HepG2 (cell line): ENCODE data around the gene SFXN2. TPM values are rescaled to one million over a fixed set of nuclear protein-coding genes. Genes with fewer than 3 reads are reported as not detected.
A peak's percentile ranks its signal among the peaks of the same experiment; 100 is the strongest.

ENCODE experiments used
- ATF7 ChIP-seq, 2 experiments: fragments of 450-650 bp in 1 of 2; sonication (generic) in 1 of 2; formaldehyde crosslinking in 1 of 2; IDR thresholded peaks; 2 replicates each; pipeline versions ENCODE4 v1.4.0 to v1.6.1; 2016 to 2020; ENCODE audit warnings: antibody characterized with exemption in 1 of 2, mild to moderate bottlenecking in 1 of 2, missing genetic modification reagents in 1 of 2
- CCDC6 ChIP-seq: sonication (generic); formaldehyde crosslinking; IDR thresholded peaks from 2 replicates; pipeline ENCODE4 v1.8.1; 2022; ENCODE audit warnings: mild to moderate bottlenecking, missing genetic modification reagents, moderate library complexity
- EEA1 ChIP-seq: sonication (generic); formaldehyde crosslinking; IDR thresholded peaks from 2 replicates; pipeline ENCODE4 v1.5.1; 2020; ENCODE audit warnings: mild to moderate bottlenecking, missing genetic modification reagents, borderline replicate concordance
- ETV5 ChIP-seq: IDR thresholded peaks from 2 replicates; pipeline ENCODE4 v1.6.1; 2018; ENCODE audit warnings: missing biosample characterization, missing genetic modification reagents, inconsistent platforms, borderline replicate concordance
- FOXK1 ChIP-seq: sonication (generic); formaldehyde crosslinking; IDR thresholded peaks from 2 replicates; pipeline ENCODE4 v1.4.0; 2020; ENCODE audit warnings: low read depth, missing genetic modification reagents, borderline replicate concordance
- MLX ChIP-seq: IDR thresholded peaks from 2 replicates; pipeline ENCODE4 v1.6.1; 2016
- MYC ChIP-seq: sonication (generic); formaldehyde crosslinking; IDR thresholded peaks from 2 replicates; pipeline ENCODE4 v1.9.0; 2021; ENCODE audit warnings: missing genetic modification reagents, borderline replicate concordance
- PCBP1 ChIP-seq: fragments of 200-400 bp; formaldehyde crosslinking; IDR thresholded peaks from 2 replicates; pipeline ENCODE4 v1.6.1; 2017; ENCODE audit warnings: mild to moderate bottlenecking, low read depth, low read length, borderline replicate concordance
- RFX3 ChIP-seq: IDR thresholded peaks from 2 replicates; pipeline ENCODE4 v1.6.1; 2016; ENCODE audit warnings: missing biosample characterization, missing genetic modification reagents
- SSRP1 ChIP-seq: IDR thresholded peaks from 2 replicates; pipeline ENCODE4 v1.6.1; 2016; ENCODE audit warnings: control low read depth
- TAF1 ChIP-seq: sonication (generic); formaldehyde crosslinking; IDR thresholded peaks from 2 replicates; pipeline ENCODE4 v1.4.0; 2020; ENCODE audit warnings: missing genetic modification reagents
- ZHX1 ChIP-seq: sonication (generic); formaldehyde crosslinking; IDR thresholded peaks from 2 replicates; pipeline ENCODE4 v1.8.1; 2022; ENCODE audit warnings: low read depth, mild to moderate bottlenecking, missing genetic modification reagents
- ZNF205 ChIP-seq: IDR thresholded peaks from 2 replicates; pipeline ENCODE4 v1.6.1; 2018; ENCODE audit warnings: missing biosample characterization, missing genetic modification reagents
- ZNF224 ChIP-seq: sonication (generic); formaldehyde crosslinking; IDR thresholded peaks from 2 replicates; pipeline ENCODE4 v1.5.0; 2020; ENCODE audit warnings: mild to moderate bottlenecking, missing genetic modification reagents
- ZNF256 ChIP-seq: sonication (generic); formaldehyde crosslinking; conservative IDR thresholded peaks from 2 replicates; pipeline ENCODE4 v1.4.0; 2020; ENCODE audit warnings: missing genetic modification reagents
- ZNF556 ChIP-seq: sonication (generic); formaldehyde crosslinking; IDR thresholded peaks from 2 replicates; pipeline ENCODE4 v1.4.0; 2020; ENCODE audit warnings: mild to moderate bottlenecking, missing genetic modification reagents, borderline replicate concordance
- ZNF780A ChIP-seq: sonication (generic); formaldehyde crosslinking; IDR thresholded peaks from 2 replicates; pipeline ENCODE4 v1.8.0; 2022; ENCODE audit warnings: mild to moderate bottlenecking, missing genetic modification reagents, moderate library complexity
- ZNF788 ChIP-seq: sonication (generic); formaldehyde crosslinking; IDR thresholded peaks from 2 replicates; pipeline ENCODE4 v1.5.0; 2020; ENCODE audit warnings: mild to moderate bottlenecking, missing genetic modification reagents, borderline replicate concordance
- ZNF792 ChIP-seq: IDR thresholded peaks from 2 replicates; pipeline ENCODE4 v1.6.1; 2016
- polyA plus RNA-seq, 8 experiments: library from polyadenylated mRNA; depleted of rRNA in 3 of 8; stranded (reverse) in 7 of 8; unstranded in 1 of 8; fragments of >200 nt; fragmentation: Illumina TruSeq in 4 of 8; extraction: Trizol in 4 of 8; gene quantifications; 2 replicates each; pipeline versions ENCODE4 v1.2.1 to v1.2.3, GENCODE V29; 2011 to 2016; ENCODE audit warnings: low read depth in 4 of 8, missing spikeins in 1 of 8, mixed read lengths in 1 of 8; ENCODE audit not compliant: insufficient read depth in 1 of 8
- total RNA-seq, 5 experiments: library from RNA; depleted of rRNA; stranded (reverse); fragments of >200 nt; fragmentation: Illumina TruSeq; extraction: Trizol; gene quantifications; 2 replicates each; pipeline ENCODE4 v1.2.3, GENCODE V29; 2016; ENCODE audit warnings: low read depth in 1 of 5
- TF ChIP-seq, protein P1 (sequence below): sonication (generic); formaldehyde crosslinking; conservative IDR thresholded peaks from 2 replicates; pipeline ENCODE4 v1.4.0; 2020; ENCODE audit warnings: mild to moderate bottlenecking, missing genetic modification reagents, moderate library complexity
- TF ChIP-seq, protein P2 (sequence below): IDR thresholded peaks from 2 replicates; pipeline ENCODE4 v1.6.1; 2016; ENCODE audit warnings: mild to moderate bottlenecking

The SFXN2 gene
- total and polyA plus RNA-seq, 2 of the 13 experiments (the other 11 are each of a cell fraction or from before 2014, with no cell fraction given), result 12.8 to 21.1 TPM

DNA sequence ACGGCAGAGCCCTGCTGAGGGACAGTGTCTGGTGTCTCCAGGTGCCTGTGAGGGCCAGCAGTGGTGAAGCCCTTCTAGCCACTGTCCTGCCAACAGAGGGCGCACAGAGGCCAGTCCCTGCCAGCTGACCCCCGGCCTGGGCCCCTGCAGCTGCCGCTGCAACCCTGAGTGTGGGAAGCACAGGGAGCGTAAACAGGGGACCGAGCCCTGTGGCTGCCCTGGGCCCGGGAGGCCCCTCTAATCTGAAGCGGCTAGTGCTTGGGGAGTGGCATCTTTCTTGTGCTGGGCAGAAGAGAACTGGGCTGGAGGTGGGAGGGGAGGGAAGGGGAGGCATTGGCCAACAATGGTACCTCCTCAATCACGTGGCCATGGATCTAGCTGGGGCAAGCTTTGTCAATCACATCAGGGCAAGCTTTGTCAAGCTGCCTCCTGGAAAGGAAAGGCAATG, 35.6 kb upstream of the SFXN2 start (continued):
- TF ChIP-seq ZNF780A (CRISPR knock-in tag), result no peak
- TF ChIP-seq EEA1, result peak; percentile 38; the same call in 1 of the 2 replicates
- 0 out of 2 replicates have a peak, but pooled peaks have one; percentile 60 for TF ChIP-seq PCBP1
- TF ChIP-seq SSRP1 (CRISPR knock-in tag), result no peak
- TF ChIP-seq ZNF792 (CRISPR knock-in tag), result 0 out of 2 replicates have a peak, but pooled peaks have one; percentile 15
- TF ChIP-seq TAF1 (CRISPR knock-in tag), result no peak
- no peak for TF ChIP-seq RFX3 (CRISPR knock-in tag)
- 0 out of 2 replicates have a peak, but pooled peaks have one; percentile 39 for TF ChIP-seq MYC (CRISPR knock-in tag)
- TF ChIP-seq ZHX1 (CRISPR knock-in tag), result no peak
- TF ChIP-seq ETV5 (CRISPR knock-in tag), result no peak
- TF ChIP-seq ZNF556 (CRISPR knock-in tag), result no peak
- 0 out of 2 replicates have a peak, but pooled peaks have one; percentile 77 for TF ChIP-seq ZNF224
- TF ChIP-seq ZNF205 (CRISPR knock-in tag), result no peak
- TF ChIP-seq ZNF788 (CRISPR knock-in tag), result peak; percentile 42; the same call in 1 of the 2 replicates
- TF ChIP-seq, protein P1, sequence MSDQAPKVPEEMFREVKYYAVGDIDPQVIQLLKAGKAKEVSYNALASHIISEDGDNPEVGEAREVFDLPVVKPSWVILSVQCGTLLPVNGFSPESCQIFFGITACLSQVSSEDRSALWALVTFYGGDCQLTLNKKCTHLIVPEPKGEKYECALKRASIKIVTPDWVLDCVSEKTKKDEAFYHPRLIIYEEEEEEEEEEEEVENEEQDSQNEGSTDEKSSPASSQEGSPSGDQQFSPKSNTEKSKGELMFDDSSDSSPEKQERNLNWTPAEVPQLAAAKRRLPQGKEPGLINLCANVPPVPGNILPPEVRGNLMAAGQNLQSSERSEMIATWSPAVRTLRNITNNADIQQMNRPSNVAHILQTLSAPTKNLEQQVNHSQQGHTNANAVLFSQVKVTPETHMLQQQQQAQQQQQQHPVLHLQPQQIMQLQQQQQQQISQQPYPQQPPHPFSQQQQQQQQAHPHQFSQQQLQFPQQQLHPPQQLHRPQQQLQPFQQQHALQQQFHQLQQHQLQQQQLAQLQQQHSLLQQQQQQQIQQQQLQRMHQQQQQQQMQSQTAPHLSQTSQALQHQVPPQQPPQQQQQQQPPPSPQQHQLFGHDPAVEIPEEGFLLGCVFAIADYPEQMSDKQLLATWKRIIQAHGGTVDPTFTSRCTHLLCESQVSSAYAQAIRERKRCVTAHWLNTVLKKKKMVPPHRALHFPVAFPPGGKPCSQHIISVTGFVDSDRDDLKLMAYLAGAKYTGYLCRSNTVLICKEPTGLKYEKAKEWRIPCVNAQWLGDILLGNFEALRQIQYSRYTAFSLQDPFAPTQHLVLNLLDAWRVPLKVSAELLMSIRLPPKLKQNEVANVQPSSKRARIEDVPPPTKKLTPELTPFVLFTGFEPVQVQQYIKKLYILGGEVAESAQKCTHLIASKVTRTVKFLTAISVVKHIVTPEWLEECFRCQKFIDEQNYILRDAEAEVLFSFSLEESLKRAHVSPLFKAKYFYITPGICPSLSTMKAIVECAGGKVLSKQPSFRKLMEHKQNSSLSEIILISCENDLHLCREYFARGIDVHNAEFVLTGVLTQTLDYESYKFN (CRISPR knock-in tag), result peak; percentile 58
- no peak for TF ChIP-seq ATF7 (IDR thresholded peaks at IDR 0.05)
- no peak for TF ChIP-seq ATF7 (CRISPR knock-in tag; IDR thresholded peaks at IDR 0.05)
- no peak for TF ChIP-seq ZNF256 (CRISPR knock-in tag)
- peak; percentile 51; the same call in 1 of the 2 replicates for TF ChIP-seq FOXK1 (CRISPR knock-in tag)
- TF ChIP-seq MLX (CRISPR knock-in tag), result no peak; the same call in 1 of the 2 replicates
- TF ChIP-seq, protein P2, sequence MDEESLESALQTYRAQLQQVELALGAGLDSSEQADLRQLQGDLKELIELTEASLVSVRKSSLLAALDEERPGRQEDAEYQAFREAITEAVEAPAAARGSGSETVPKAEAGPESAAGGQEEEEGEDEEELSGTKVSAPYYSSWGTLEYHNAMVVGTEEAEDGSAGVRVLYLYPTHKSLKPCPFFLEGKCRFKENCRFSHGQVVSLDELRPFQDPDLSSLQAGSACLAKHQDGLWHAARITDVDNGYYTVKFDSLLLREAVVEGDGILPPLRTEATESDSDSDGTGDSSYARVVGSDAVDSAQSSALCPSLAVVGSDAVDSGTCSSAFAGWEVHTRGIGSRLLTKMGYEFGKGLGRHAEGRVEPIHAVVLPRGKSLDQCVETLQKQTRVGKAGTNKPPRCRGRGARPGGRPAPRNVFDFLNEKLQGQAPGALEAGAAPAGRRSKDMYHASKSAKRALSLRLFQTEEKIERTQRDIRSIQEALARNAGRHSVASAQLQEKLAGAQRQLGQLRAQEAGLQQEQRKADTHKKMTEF (CRISPR knock-in tag), result peak; percentile 72
- peak; percentile 47; the same call in 1 of the 2 replicates for TF ChIP-seq CCDC6 (CRISPR knock-in tag)
